HG03135 (cell line): ENCODE data around the gene RPL7A.
A peak's percentile ranks its signal among the peaks of the same experiment; 100 is the strongest.
"Not testable (repeated sequence)": the region's sequence is repeated elsewhere in the genome, so short reads cannot be mapped to it uniquely, and the experiment has no call there.

Source experiments
- ATAC-seq: cut with Tn5 transposase; IDR thresholded peaks from one replicate; pipeline ENCODE4 v1.9.1; 2021; ENCODE audit warnings: mild to moderate bottlenecking, moderate library complexity; ENCODE audit not compliant: unreplicated experiment

Gene RPL7A

GRCh38 chr9:133367778-133368177 lies 19.8 kb downstream of the RPL7A start:
- ATAC-seq = no peak

DNA sequence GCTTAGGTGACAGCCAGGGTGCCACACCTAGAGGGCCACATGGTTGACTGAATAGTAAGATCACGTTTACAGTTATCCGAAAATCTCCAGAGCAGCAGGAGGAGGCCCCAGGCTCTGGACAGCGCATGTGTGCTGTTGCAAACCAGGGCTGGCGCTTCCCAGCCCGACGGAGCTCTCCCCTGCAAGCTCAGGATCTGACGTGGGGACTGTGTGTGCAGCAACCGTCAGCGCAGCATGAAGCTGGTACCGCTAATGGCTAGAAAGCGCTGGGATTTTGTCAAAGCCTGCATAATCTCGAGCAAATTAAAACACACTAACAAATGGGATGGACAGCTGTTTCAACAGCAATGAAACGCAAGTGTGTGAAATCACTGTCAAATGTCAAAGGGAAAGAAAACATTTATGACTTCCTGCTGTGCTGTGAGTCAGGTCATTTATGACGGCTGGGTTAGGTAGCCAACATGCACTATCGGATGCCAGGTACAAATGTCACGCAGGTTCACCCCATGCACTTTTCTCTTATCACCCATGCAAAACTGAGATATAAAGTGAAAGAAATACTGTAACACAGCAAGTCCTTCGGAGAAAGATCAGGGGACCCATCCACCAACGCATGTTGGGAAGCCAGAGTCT lies 20.3 kb downstream of the RPL7A start:
- no peak for ATAC-seq

DNA sequence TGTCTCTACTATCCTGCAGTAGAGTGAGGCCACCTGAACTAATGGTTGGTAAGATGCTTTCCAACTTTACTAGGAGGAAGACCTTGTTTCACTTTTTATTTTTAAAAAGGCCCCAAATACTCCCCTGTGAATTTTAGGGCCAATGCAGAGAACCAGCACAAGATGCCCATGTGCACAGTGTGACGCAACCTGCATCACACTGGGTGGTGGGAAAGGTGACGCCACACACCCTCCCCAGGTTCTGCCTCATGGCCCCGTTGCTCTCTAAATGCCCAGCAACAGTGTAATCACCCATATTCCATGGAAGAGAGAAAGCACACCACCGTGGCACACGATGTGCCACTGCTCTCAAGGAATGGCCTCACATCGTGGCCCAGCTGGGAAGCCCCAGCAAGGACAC lies 21.4 kb downstream of the RPL7A start:
- ATAC-seq = no peak

- no peak for ATAC-seq
Observed at GRCh38 chr9:133369933-133370332, 21.9 kb downstream of the RPL7A start.

DNA sequence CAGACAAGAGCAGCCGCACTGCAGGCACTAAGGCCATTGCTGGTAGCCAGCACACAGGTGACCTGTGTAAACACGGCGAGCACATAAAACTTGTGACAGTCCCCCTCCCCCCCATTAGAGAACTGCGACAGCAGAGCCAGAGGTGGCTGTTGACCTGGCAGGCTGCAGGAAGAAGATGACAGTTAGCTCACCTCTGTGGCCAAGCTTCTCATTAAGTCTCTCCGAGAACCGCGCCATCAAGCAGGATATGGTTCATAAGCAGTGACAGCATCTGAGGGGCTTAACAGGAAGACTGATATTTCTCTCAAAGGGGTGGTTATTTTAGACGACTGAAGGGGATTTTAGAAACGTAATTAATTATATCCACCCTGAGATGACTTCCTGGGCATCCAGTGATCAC lies 22.7 kb downstream of the RPL7A start:
- no peak for ATAC-seq

DNA sequence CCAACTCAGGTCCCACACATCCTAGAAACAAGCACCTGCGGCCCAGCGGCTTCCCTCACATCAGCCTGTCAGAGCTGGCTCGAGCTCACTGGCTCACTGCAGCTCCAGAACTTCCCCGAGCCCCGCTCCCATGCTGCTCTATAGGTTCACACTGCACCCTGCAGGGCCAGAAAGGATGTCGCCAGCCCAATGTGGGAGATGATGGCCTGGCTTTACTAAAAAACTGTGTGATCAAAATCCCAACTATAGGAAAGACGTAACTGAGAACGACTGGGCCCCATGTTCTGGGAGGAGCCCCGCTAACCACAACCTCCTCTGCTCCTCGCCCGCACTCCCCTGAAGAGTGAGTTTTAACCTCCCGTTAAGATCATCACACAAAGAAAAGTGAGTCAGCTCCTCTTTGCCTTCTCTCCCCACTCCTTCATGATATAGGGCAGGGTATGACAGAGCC lies 23.3 kb downstream of the RPL7A start:
- no peak for ATAC-seq

GRCh38 chr9:133372144-133372543 lies 24.1 kb downstream of the RPL7A start:
- ATAC-seq = no peak

- no peak for ATAC-seq
Observed at GRCh38 chr9:133374612-133375115, 26.6 kb downstream of the RPL7A start.

DNA sequence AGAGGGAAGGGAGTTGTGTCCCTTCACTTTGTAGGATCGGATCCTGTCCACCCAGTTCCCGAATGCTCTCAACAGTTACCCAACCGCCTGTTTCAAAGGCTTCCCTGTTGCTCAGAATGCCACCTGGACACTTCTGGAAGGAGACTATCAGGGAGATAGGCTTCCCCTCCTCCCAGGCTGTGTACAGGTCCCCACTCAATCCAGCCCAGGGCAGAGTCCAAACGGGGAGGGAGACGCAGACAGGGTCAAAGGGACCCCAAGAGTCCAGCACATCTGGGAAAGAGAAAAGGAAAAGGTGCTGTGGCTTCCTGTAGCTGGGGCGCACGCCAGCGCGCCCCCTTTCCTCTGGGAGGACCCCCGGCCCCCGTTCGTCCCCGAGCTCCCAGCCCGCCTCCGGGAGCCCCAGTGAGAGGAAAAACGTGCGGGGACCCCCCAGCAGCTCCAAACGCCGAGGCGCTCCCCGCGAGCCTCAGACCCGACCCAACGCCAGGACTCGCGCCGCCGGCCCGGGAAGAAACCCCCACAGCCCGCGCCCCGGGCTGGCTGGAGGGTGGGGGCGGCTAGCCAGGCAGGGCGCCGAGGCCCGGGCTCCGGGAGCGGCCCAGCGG lies 27.2 kb downstream of the RPL7A start:
- peak; percentile 11 for ATAC-seq

GRCh38 chr9:133375724-133376654 lies 28.0 kb downstream of the RPL7A start, which contains the start of the genes STKLD1 and SURF4:
Gene STKLD1 (plus strand): TSS chr9:133376366. CDS start chr9:133376474, 108 bp downstream.
Gene SURF4 (minus strand): TSS chr9:133376060. CDS start chr9:133375969, 91 bp downstream.
- ATAC-seq = peak; percentile 90

GRCh38 chr9:133377280-133377679 lies 29.3 kb downstream of the RPL7A start:
- not testable (repeated sequence) for ATAC-seq

GRCh38 chr9:133377721-133378216 lies 29.8 kb downstream of the RPL7A start:
- ATAC-seq = no peak

DNA sequence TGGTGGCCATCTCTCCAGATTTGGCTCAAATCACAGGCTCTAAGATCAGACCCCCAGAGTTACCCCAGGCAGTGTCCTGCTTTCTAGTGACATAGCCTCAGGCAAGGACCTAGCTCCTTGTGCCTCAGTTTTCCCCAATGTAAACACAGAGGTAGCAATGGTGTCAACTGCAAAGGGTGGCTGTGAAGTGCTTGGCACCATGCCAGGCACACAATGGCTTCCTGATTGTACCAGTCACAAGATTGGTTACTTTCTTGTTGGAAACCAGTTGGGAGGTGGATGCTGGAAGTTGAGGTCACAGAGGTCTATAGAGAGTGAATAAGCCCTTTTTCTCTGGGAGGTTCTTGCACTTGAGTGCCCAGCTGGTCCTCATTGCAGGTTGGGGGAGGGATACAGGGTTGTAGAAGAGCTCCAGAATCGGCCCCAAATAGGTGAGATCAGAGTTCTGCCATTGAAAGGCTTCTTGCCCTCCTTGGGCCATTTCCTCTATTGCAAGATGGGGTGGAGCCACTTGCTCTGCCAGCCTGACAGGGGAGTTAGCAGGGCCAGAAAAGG lies 30.5 kb downstream of the RPL7A start:
- ATAC-seq = no peak

GRCh38 chr9:133379153-133380086 lies 31.4 kb downstream of the RPL7A start:
- ATAC-seq = no peak

DNA sequence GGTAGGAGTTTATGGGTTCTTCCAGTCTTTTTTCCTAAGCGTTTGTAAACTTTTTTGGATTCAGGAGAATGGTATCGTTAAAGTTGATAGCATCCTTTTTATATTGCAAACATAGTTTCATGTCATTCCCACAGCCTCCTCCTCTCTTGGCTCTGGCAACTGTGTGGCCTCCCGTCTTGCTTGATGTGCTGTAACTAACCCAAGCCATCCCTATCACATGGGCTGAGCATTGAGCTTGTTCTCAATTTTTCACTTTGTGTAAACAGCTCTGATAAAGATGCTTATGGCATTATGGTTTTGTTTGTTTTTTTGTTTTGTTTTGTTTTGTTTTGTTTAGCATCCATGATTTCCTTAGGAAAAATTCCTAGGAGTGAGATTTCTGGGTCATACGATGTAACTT lies 32.7 kb downstream of the RPL7A start:
- no peak for ATAC-seq

GRCh38 chr9:133382507-133383141 lies 34.6 kb downstream of the RPL7A start:
- ATAC-seq = no peak

DNA sequence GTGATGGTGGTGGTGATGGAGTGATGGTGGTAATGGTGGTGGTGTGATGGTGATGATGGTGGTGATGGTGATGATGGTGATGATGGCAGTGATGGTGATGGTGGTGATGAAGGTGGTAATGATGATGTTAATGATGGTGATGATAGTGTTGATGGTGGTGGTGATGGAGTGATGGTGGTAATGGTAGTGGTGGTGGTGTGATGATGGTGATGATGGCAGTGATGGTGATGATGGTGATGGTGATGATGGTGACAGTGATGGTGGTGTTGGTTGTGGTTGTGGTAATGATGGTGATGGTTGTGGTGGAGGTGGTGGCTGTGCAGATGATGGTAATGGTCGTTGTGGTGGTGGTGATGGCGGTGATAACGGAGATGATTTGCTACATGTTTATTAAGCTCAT lies 35.4 kb downstream of the RPL7A start:
- no peak for ATAC-seq

GRCh38 chr9:133384736-133385321 lies 36.8 kb downstream of the RPL7A start:
- ATAC-seq = no peak

- no peak for ATAC-seq
Observed at GRCh38 chr9:133385452-133385851, 37.4 kb downstream of the RPL7A start.
